Adrenal gland (tissue), 5 donors: Measurements from ENCODE around the gene TRIM6.

Source experiments
- CTCF ChIP-seq, 6 experiments: fragments of 450-650 bp in 4 of 6; fragments of 200-600 bp in 2 of 6; sonication (generic) in 1 of 6; IDR thresholded peaks; 1 replicate in 5 of 6; 2 replicates in 1 of 6; pipeline versions ENCODE4 v1.5.1 to v1.8.0; 2016 to 2021; ENCODE audit warnings: antibody characterized with exemption in 6 of 6, mild to moderate bottlenecking in 2 of 6, moderate library complexity in 1 of 6
- POLR2A ChIP-seq, 2 donors: fragments of 450-650 bp; IDR thresholded peaks; one replicate each; pipeline ENCODE4 v1.6.1; 2017; ENCODE audit warnings: antibody characterized with exemption in 2 of 2, mild to moderate bottlenecking in 2 of 2, moderate library complexity in 1 of 2
- donor health status: DM: no; HTN: no; CAD: no.

- TF ChIP-seq CTCF (IDR thresholded peaks at IDR 0.05) (no peak), POLR2A (IDR thresholded peaks at IDR 0.05) (no peak)
Measured at GRCh38 chr11:5603326-5603725, 6.9 kb downstream of the TRIM6 start.
